ENCODE measurements around the gene FRG2B. TPM values are rescaled to one million over a fixed set of nuclear protein-coding genes. Genes with fewer than 3 reads are reported as not detected.
"Not testable (repeated sequence)": the region's sequence is repeated elsewhere in the genome, so short reads cannot be mapped to it uniquely, and the experiment has no call there.

The FRG2B gene
- total RNA-seq, 1 donor from 2014 or later = not detected

GRCh38 chr10:133637202-133637845 is 10.7 kb upstream of the FRG2B start:
- H3K4me3 ChIP-seq, DNase-seq: not testable (repeated sequence)

GRCh38 chr10:133630723-133631249 is 4.2 kb upstream of the FRG2B start:
- H3K36me3 ChIP-seq; H3K4me1 ChIP-seq; DNase-seq; H3K27me3 ChIP-seq; H3K27ac ChIP-seq; ATAC-seq; H3K9me3 ChIP-seq; intact Hi-C loops (cut with DNase I); H3K4me3 ChIP-seq: not testable (repeated sequence)

More at GRCh38 chr10:133637202-133637845, 10.7 kb upstream of the FRG2B start:
- H3K27ac ChIP-seq; intact Hi-C loops (cut with DNase I); H3K9me3 ChIP-seq; H3K4me1 ChIP-seq; H3K27me3 ChIP-seq; H3K36me3 ChIP-seq: not testable (repeated sequence)
- TF ChIP-seq, protein P1, sequence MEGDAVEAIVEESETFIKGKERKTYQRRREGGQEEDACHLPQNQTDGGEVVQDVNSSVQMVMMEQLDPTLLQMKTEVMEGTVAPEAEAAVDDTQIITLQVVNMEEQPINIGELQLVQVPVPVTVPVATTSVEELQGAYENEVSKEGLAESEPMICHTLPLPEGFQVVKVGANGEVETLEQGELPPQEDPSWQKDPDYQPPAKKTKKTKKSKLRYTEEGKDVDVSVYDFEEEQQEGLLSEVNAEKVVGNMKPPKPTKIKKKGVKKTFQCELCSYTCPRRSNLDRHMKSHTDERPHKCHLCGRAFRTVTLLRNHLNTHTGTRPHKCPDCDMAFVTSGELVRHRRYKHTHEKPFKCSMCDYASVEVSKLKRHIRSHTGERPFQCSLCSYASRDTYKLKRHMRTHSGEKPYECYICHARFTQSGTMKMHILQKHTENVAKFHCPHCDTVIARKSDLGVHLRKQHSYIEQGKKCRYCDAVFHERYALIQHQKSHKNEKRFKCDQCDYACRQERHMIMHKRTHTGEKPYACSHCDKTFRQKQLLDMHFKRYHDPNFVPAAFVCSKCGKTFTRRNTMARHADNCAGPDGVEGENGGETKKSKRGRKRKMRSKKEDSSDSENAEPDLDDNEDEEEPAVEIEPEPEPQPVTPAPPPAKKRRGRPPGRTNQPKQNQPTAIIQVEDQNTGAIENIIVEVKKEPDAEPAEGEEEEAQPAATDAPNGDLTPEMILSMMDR (IDR thresholded peaks at IDR 0.05) = peak; percentile 22
- ATAC-seq = peak; percentile 67

DNA sequence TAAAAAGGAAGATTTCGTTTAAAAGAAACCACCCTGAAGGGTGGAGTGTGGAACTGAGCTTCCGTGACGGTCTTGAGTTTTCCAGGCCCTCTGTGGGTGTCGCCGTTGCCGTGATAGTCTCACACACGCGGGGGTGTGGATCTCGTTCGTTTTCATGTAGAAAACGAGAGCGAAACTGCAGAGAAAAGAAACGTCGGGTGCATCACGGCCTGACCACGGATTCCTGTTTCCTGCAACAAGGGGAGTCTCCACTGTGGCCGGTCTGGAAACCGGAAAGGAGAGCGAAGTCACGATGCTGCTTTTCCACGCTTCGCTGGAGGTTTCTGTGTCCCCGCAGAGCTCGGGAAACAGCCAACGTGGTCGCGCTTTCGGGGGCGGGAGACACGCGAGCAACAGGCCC is 4.1 kb downstream of the FRG2B start:
- H3K4me3 ChIP-seq; H3K9me3 ChIP-seq; H3K27ac ChIP-seq; DNase-seq; H3K36me3 ChIP-seq; intact Hi-C loops (cut with DNase I); ATAC-seq; H3K4me1 ChIP-seq: not testable (repeated sequence)
- H3K27me3 ChIP-seq = peaks cover 28% of the 10 kb centered on the region

- intact Hi-C loops (cut with DNase I) = no loop called here
- Histone ChIP-seq H3K36me3 (no peaks in the 10 kb centered on the region), H3K4me3 (no peak overlapping the region), H3K27ac (no peak overlapping the region), H3K27me3 (peaks cover 28% of the 10 kb centered on the region), H3K4me1 (no peaks in the 10 kb centered on the region), H3K9me3 (no peaks in the 10 kb centered on the region)
- no peak for DNase-seq
- TF ChIP-seq, protein P1 (IDR thresholded peaks at IDR 0.05) = no peak
- no peak for ATAC-seq
Observed at GRCh38 chr10:133618851-133619250, 7.7 kb downstream of the FRG2B start.

DNA sequence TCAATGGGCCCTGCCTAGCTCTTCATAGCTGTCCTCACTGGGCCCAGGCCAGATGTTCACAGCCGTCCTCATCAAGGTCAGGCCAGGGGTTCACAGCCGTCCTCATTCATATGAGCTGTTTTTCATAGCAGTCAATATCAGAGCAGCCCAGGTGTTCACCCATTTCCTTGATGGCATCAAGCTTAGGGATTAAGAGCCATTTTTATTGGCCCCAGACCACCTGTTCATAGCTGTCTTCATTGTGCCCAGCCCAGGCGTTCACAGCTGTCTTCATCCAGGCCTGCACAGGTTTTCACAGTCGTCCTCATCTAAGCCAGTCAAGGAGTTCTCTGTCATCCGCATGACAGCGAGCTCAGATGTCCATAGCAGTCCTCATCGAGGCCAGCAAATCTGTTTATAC is 9.4 kb downstream of the FRG2B start:
- intact Hi-C loops (cut with DNase I) = no loop called here
- H3K27me3 ChIP-seq = peaks cover 21% of the 10 kb centered on the region
- DNase-seq (no peak), ATAC-seq (no peak)
- H3K4me1 ChIP-seq = no peaks in the 10 kb centered on the region
- H3K36me3 ChIP-seq = no peaks in the 10 kb centered on the region
- no peak overlapping the region for H3K4me3 ChIP-seq
- TF ChIP-seq, protein P1 (IDR thresholded peaks at IDR 0.05) = no peak
- H3K9me3 ChIP-seq = no peaks in the 10 kb centered on the region
- H3K27ac ChIP-seq = no peak overlapping the region

GRCh38 chr10:133616371-133617130 is 10.0 kb downstream of the FRG2B start:
- H3K4me1 ChIP-seq = no peaks in the 10 kb centered on the region
- no peaks in the 10 kb centered on the region for H3K9me3 ChIP-seq
- TF ChIP-seq, protein P1 (IDR thresholded peaks at IDR 0.05) = no peak
- H3K27me3 ChIP-seq = peaks cover 15% of the 10 kb centered on the region
- intact Hi-C loops (cut with DNase I) = no loop called here
- DNase-seq (no peak), ATAC-seq (peak; percentile 44)
- H3K27ac ChIP-seq = no peak overlapping the region
- H3K4me3 ChIP-seq = no peak overlapping the region
- H3K36me3 ChIP-seq = no peaks in the 10 kb centered on the region

Data from upper lobe of right lung (tissue), 1 donor.